H1 (cell line): ENCODE data around the gene CXCL5. TPM values are rescaled to one million over a fixed set of nuclear protein-coding genes. Genes with fewer than 3 reads are reported as not detected.
A peak's percentile ranks its signal among the peaks of the same experiment; 100 is the strongest.

Source experiments
- CBX5 ChIP-seq: fragments of 300-800, 300-1000 bp; sonication (generic); IDR thresholded peaks from 2 replicates; pipeline ENCODE4 v1.7.1; 2016; ENCODE audit warnings: antibody characterized with exemption, low read length, low read depth
- CEBPB ChIP-seq: IDR thresholded peaks from 2 replicates; pipeline ENCODE4 v1.6.1; 2012; ENCODE audit warnings: low read depth, low read length
- CHD1 ChIP-seq: IDR thresholded peaks from 2 replicates; pipeline ENCODE4 v1.6.1; 2012; ENCODE audit warnings: low read depth, low read length, improper control_type of control experiment
- EGR1 ChIP-seq: IDR thresholded peaks from 2 replicates; pipeline ENCODE4 v1.6.1; 2011; ENCODE audit warnings: low read depth, low read length, borderline replicate concordance
- FOSL1 ChIP-seq: IDR thresholded peaks from 2 replicates; pipeline ENCODE4 v1.6.1; 2011; ENCODE audit warnings: mild to moderate bottlenecking, low read depth, low read length, moderate library complexity; ENCODE audit not compliant: insufficient read depth
- HDAC2 ChIP-seq, 2 experiments: fragments of 300-600 bp in 1 of 2; sonication (generic) in 1 of 2; IDR thresholded peaks; 2 replicates each; pipeline ENCODE4 v1.6.1; 2011 to 2012; ENCODE audit warnings: low read depth in 2 of 2, low read length in 2 of 2, mild to moderate bottlenecking in 2 of 2, moderate library complexity in 2 of 2, borderline replicate concordance in 1 of 2, inconsistent platforms in 1 of 2
- MAFK ChIP-seq: IDR thresholded peaks from 2 replicates; pipeline ENCODE4 v1.6.1; 2012; ENCODE audit warnings: low read depth, mild to moderate bottlenecking, improper control_type of control experiment, low read length
- NANOG ChIP-seq: IDR thresholded peaks from 2 replicates; pipeline ENCODE4 v1.6.1; 2011; ENCODE audit warnings: low read length, low read depth, mild to moderate bottlenecking, inconsistent platforms; ENCODE audit not compliant: insufficient read depth, poor library complexity, severe bottlenecking
- NRF1 ChIP-seq: IDR thresholded peaks from 2 replicates; pipeline ENCODE4 v1.6.1; 2011; ENCODE audit warnings: mild to moderate bottlenecking, low read depth, low read length, improper control_type of control experiment
- RFX5 ChIP-seq: IDR thresholded peaks from 2 replicates; pipeline ENCODE4 v1.6.1; 2011; ENCODE audit warnings: low read depth, low read length, improper control_type of control experiment, borderline replicate concordance
- RXRA ChIP-seq: IDR thresholded peaks from 2 replicates; pipeline ENCODE4 v1.6.1; 2011; ENCODE audit warnings: low read depth, mild to moderate bottlenecking, low read length, moderate library complexity; ENCODE audit not compliant: insufficient read depth
- SAP30 ChIP-seq: fragments of 300-600 bp; sonication (generic); IDR thresholded peaks from 2 replicates; pipeline ENCODE4 v1.7.1; 2012; ENCODE audit warnings: low read length, moderate library complexity, mild to moderate bottlenecking, inconsistent platforms; ENCODE audit not compliant: insufficient read depth, insufficient replicate concordance
- SIN3A ChIP-seq, 2 experiments: IDR thresholded peaks in 1 of 2; conservative IDR thresholded peaks in 1 of 2; 2 replicates each; pipeline ENCODE4 v1.6.1; 2011 to 2012; ENCODE audit warnings: low read length in 2 of 2, improper control_type of control experiment in 1 of 2, low read depth in 1 of 2, mild to moderate bottlenecking in 1 of 2
- SUZ12 ChIP-seq: fragments of 200-600 bp; sonication (generic); IDR thresholded peaks from 2 replicates; pipeline ENCODE4 v1.6.1; 2012; ENCODE audit warnings: mild to moderate bottlenecking, inconsistent platforms, low read length, moderate library complexity, mixed read lengths
- TAF7 ChIP-seq: optimal IDR thresholded peaks from 2 replicates; pipeline ENCODE3; 2011; ENCODE audit warnings: low read depth, mild to moderate bottlenecking, inconsistent platforms, low read length, moderate library complexity, borderline replicate concordance
- TEAD4 ChIP-seq: IDR thresholded peaks from 2 replicates; pipeline ENCODE4 v1.6.1; 2012; ENCODE audit warnings: low read depth, low read length, inconsistent platforms, mixed read lengths
- YY1 ChIP-seq: IDR thresholded peaks from 2 replicates; pipeline ENCODE4 v1.6.1; 2011; ENCODE audit warnings: low read depth, mild to moderate bottlenecking, low read length
- polyA plus RNA-seq, 7 experiments: library from polyadenylated mRNA; depleted of rRNA in 3 of 7; stranded (reverse) in 5 of 7; unstranded in 2 of 7; fragments of >200 nt in 5 of 7; fragments of 200-250 nt in 2 of 7; gene quantifications; 1 replicate in 5 of 7; 2 replicates in 1 of 7; 4 replicates in 1 of 7; pipeline versions ENCODE4 v1.2.1 to v1.2.3, GENCODE V29; 2011 to 2013; ENCODE audit warnings: missing spikeins in 2 of 7, mixed read lengths in 2 of 7
- total RNA-seq: library from RNA; stranded (reverse); fragmentation: NEBNext Ultra II Directional; extraction: Animal tissue kit (Norgen Biotek cat#: 25700); gene quantifications from 2 replicates; pipeline ENCODE4 v1.2.1, GENCODE V29; 2021
- TF ChIP-seq, protein P1 (sequence below): IDR thresholded peaks from 2 replicates; pipeline ENCODE4 v1.6.1; 2011; ENCODE audit warnings: low read length, improper control_type of control experiment
- TF ChIP-seq, protein P2 (sequence below): IDR thresholded peaks from 2 replicates; pipeline ENCODE4 v1.6.1; 2012; ENCODE audit warnings: low read length, inconsistent platforms
- TF ChIP-seq, protein P3 (sequence below): IDR thresholded peaks from 2 replicates; pipeline ENCODE4 v1.6.1; 2011; ENCODE audit warnings: low read depth, mild to moderate bottlenecking, low read length; ENCODE audit not compliant: insufficient read depth

Gene CXCL5
- total and polyA plus RNA-seq, 2 of the 8 experiments (the other 6 are each of a cell fraction or from before 2014, with no cell fraction given) = 10.9 to 15.6 TPM

DNA sequence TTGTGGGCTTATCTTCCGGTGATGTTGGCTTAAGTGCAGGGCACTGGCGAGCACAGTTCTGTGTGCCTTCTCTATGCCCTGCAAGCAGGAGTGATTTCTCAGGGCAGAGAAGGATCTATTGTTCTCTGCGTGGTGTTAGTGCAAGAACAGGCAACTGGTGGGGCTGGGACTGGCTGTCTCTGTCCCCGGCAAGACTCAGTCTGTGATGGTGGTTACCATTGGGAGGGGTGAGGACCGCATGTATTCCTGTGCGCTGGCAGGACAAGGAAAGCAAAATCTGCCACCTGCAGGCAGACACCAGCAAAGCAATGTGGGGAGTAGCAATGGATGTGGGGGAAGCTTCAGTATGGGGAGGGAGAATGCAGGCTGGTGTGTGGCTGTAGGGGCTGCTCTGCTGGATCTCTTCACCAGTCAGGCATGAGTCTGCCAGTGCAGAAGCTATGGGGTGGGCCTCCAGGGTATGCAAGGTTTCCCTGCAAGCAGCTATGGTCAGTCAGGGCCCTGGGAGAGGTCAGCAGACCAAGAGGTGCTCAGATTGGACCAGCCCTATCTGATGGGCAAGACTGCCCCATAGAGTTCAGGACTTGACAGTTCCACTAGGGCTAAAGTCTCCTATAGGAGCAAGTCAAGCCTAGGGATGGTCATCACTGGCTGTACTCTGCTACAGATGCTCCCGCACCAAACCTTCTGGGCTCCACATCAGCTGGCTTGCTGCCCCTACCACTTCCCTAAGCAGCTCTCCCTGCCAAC is 33.4 kb downstream of the CXCL5 start (continued):
- TF ChIP-seq NRF1 = no peak
- TF ChIP-seq CEBPB = no peak
- TF ChIP-seq NANOG = no peak
- no peak for TF ChIP-seq EGR1
- TF ChIP-seq TEAD4 = no peak
- TF ChIP-seq, protein P1, sequence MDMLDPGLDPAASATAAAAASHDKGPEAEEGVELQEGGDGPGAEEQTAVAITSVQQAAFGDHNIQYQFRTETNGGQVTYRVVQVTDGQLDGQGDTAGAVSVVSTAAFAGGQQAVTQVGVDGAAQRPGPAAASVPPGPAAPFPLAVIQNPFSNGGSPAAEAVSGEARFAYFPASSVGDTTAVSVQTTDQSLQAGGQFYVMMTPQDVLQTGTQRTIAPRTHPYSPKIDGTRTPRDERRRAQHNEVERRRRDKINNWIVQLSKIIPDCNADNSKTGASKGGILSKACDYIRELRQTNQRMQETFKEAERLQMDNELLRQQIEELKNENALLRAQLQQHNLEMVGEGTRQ = no peak
- TF ChIP-seq RFX5 = no peak
- no peak for TF ChIP-seq SAP30
- no peak for TF ChIP-seq TAF7
- TF ChIP-seq CHD1 = no peak
- no peak for TF ChIP-seq SIN3A (conservative IDR thresholded peaks at IDR 0.05 in 1 of 2, IDR thresholded peaks at IDR 0.05 in 1 of 2; ENCODE audit: low read depth in 1 of 2, low read length in 2 of 2)
- no peak for TF ChIP-seq FOSL1
- no peak for TF ChIP-seq SUZ12
- no peak for TF ChIP-seq HDAC2 (IDR thresholded peaks at IDR 0.05; ENCODE audit: borderline replicate concordance in 1 of 2, low read depth in 2 of 2, low read length in 2 of 2)
- 0 out of 2 replicates have a peak, but pooled peaks have one; percentile 51 for TF ChIP-seq YY1
- TF ChIP-seq RXRA = no peak
- TF ChIP-seq MAFK = no peak
- TF ChIP-seq, protein P2, sequence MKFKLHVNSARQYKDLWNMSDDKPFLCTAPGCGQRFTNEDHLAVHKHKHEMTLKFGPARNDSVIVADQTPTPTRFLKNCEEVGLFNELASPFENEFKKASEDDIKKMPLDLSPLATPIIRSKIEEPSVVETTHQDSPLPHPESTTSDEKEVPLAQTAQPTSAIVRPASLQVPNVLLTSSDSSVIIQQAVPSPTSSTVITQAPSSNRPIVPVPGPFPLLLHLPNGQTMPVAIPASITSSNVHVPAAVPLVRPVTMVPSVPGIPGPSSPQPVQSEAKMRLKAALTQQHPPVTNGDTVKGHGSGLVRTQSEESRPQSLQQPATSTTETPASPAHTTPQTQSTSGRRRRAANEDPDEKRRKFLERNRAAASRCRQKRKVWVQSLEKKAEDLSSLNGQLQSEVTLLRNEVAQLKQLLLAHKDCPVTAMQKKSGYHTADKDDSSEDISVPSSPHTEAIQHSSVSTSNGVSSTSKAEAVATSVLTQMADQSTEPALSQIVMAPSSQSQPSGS = no peak
- no peak for TF ChIP-seq CBX5
- TF ChIP-seq, protein P3, sequence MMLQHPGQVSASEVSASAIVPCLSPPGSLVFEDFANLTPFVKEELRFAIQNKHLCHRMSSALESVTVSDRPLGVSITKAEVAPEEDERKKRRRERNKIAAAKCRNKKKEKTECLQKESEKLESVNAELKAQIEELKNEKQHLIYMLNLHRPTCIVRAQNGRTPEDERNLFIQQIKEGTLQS = no peak
